H1 (cell line): Measurements from ENCODE around the gene ADAMTS17. TPM values are rescaled to one million over a fixed set of nuclear protein-coding genes. Genes with fewer than 3 reads are reported as not detected.

Source experiments
- TEAD4 ChIP-seq: IDR thresholded peaks from 2 replicates; pipeline ENCODE4 v1.6.1; 2012; ENCODE audit warnings: low read depth, low read length, inconsistent platforms, mixed read lengths
- polyA plus RNA-seq, 7 experiments: library from polyadenylated mRNA; depleted of rRNA in 3 of 7; stranded (reverse) in 5 of 7; unstranded in 2 of 7; fragments of >200 nt in 5 of 7; fragments of 200-250 nt in 2 of 7; gene quantifications; 1 replicate in 5 of 7; 2 replicates in 1 of 7; 4 replicates in 1 of 7; pipeline versions ENCODE4 v1.2.1 to v1.2.3, GENCODE V29; 2011 to 2013; ENCODE audit warnings: missing spikeins in 2 of 7, mixed read lengths in 2 of 7
- total RNA-seq: library from RNA; stranded (reverse); fragmentation: NEBNext Ultra II Directional; extraction: Animal tissue kit (Norgen Biotek cat#: 25700); gene quantifications from 2 replicates; pipeline ENCODE4 v1.2.1, GENCODE V29; 2021
- TF ChIP-seq, protein P1 (sequence below): fragments of 300-600 bp; sonication (generic); IDR thresholded peaks from 2 replicates; pipeline ENCODE4 v1.7.1; 2012; ENCODE audit warnings: low read length, moderate library complexity, mild to moderate bottlenecking, inconsistent platforms; ENCODE audit not compliant: insufficient replicate concordance

The ADAMTS17 gene
- total and polyA plus RNA-seq, 2 of the 8 experiments (the other 6 are each of a cell fraction or from before 2014, with no cell fraction given), result 0.51 to 1.7 TPM

DNA sequence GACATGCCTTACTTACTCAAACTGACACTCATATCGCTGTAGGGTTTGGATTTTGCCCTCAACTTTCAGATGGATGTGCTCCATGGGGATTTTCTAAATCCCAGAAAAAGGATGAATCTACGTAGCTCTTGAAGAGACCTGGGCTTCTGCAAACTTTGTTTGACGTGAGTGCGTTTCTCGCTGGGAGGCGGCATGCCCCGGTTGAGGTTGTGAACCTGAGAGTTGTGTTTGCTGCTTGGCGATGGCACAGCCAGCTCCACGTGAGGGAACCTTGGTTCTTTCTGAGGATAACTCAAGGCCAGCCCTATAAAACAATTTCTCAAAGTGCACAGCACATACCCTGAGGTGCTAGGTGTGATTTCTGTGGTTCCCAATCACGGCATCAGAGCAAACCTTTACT, 209.5 kb downstream of the ADAMTS17 start (continued):
- TF ChIP-seq, protein P1, sequence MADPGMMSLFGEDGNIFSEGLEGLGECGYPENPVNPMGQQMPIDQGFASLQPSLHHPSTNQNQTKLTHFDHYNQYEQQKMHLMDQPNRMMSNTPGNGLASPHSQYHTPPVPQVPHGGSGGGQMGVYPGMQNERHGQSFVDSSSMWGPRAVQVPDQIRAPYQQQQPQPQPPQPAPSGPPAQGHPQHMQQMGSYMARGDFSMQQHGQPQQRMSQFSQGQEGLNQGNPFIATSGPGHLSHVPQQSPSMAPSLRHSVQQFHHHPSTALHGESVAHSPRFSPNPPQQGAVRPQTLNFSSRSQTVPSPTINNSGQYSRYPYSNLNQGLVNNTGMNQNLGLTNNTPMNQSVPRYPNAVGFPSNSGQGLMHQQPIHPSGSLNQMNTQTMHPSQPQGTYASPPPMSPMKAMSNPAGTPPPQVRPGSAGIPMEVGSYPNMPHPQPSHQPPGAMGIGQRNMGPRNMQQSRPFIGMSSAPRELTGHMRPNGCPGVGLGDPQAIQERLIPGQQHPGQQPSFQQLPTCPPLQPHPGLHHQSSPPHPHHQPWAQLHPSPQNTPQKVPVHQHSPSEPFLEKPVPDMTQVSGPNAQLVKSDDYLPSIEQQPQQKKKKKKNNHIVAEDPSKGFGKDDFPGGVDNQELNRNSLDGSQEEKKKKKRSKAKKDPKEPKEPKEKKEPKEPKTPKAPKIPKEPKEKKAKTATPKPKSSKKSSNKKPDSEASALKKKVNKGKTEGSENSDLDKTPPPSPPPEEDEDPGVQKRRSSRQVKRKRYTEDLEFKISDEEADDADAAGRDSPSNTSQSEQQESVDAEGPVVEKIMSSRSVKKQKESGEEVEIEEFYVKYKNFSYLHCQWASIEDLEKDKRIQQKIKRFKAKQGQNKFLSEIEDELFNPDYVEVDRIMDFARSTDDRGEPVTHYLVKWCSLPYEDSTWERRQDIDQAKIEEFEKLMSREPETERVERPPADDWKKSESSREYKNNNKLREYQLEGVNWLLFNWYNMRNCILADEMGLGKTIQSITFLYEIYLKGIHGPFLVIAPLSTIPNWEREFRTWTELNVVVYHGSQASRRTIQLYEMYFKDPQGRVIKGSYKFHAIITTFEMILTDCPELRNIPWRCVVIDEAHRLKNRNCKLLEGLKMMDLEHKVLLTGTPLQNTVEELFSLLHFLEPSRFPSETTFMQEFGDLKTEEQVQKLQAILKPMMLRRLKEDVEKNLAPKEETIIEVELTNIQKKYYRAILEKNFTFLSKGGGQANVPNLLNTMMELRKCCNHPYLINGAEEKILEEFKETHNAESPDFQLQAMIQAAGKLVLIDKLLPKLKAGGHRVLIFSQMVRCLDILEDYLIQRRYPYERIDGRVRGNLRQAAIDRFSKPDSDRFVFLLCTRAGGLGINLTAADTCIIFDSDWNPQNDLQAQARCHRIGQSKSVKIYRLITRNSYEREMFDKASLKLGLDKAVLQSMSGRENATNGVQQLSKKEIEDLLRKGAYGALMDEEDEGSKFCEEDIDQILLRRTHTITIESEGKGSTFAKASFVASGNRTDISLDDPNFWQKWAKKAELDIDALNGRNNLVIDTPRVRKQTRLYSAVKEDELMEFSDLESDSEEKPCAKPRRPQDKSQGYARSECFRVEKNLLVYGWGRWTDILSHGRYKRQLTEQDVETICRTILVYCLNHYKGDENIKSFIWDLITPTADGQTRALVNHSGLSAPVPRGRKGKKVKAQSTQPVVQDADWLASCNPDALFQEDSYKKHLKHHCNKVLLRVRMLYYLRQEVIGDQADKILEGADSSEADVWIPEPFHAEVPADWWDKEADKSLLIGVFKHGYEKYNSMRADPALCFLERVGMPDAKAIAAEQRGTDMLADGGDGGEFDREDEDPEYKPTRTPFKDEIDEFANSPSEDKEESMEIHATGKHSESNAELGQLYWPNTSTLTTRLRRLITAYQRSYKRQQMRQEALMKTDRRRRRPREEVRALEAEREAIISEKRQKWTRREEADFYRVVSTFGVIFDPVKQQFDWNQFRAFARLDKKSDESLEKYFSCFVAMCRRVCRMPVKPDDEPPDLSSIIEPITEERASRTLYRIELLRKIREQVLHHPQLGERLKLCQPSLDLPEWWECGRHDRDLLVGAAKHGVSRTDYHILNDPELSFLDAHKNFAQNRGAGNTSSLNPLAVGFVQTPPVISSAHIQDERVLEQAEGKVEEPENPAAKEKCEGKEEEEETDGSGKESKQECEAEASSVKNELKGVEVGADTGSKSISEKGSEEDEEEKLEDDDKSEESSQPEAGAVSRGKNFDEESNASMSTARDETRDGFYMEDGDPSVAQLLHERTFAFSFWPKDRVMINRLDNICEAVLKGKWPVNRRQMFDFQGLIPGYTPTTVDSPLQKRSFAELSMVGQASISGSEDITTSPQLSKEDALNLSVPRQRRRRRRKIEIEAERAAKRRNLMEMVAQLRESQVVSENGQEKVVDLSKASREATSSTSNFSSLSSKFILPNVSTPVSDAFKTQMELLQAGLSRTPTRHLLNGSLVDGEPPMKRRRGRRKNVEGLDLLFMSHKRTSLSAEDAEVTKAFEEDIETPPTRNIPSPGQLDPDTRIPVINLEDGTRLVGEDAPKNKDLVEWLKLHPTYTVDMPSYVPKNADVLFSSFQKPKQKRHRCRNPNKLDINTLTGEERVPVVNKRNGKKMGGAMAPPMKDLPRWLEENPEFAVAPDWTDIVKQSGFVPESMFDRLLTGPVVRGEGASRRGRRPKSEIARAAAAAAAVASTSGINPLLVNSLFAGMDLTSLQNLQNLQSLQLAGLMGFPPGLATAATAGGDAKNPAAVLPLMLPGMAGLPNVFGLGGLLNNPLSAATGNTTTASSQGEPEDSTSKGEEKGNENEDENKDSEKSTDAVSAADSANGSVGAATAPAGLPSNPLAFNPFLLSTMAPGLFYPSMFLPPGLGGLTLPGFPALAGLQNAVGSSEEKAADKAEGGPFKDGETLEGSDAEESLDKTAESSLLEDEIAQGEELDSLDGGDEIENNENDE, result no peak
- TF ChIP-seq TEAD4, result no peak
